CD14-positive monocyte (primary cell): ENCODE results near the gene TUBB3. TPM values are rescaled to one million over a fixed set of nuclear protein-coding genes. Genes with fewer than 3 reads are reported as not detected.

Source experiments
- DNase-seq, 3 donors: peaks; one replicate each; pipeline ENCODE4 v3.0.0-alpha.2; 2011 to 2022
- H2AFZ ChIP-seq: 2 replicates; pipeline ENCODE4 v1.6.0; 2012; ENCODE audit warnings: mild to moderate bottlenecking, low read depth, low read length, inconsistent platforms; ENCODE audit not compliant: insufficient read depth, poor library complexity, severe bottlenecking
- H3K27ac ChIP-seq, 2 donors: 1 replicate in 1 of 2; 2 replicates in 1 of 2; pipeline ENCODE4 v1.5.1; 2012 to 2013; ENCODE audit warnings: low read length in 2 of 2, control low read depth in 1 of 2, inconsistent platforms in 1 of 2, low read depth in 1 of 2, mild to moderate bottlenecking in 1 of 2
- H3K27me3 ChIP-seq, 2 donors: one replicate each; pipeline versions ENCODE4 v1.6.0 to v1.6.1; 2011 to 2013; ENCODE audit warnings: low read length in 2 of 2; ENCODE audit not compliant: control insufficient read depth in 2 of 2, insufficient read depth in 2 of 2
- H3K36me3 ChIP-seq, 2 donors: replicated peaks in 1 of 2; 1 replicate in 1 of 2; 2 replicates in 1 of 2; pipeline versions ENCODE4 v1.5.1 to v1.6.1; 2012 to 2013; ENCODE audit warnings: low read length in 2 of 2, control low read depth in 1 of 2, inconsistent platforms in 1 of 2, mild to moderate bottlenecking in 1 of 2; ENCODE audit not compliant: insufficient read depth in 2 of 2, control insufficient read depth in 1 of 2
- H3K4me1 ChIP-seq, 2 donors: 1 replicate in 1 of 2; 2 replicates in 1 of 2; pipeline versions ENCODE4 v1.5.1 to v1.6.1; 2012 to 2013; ENCODE audit warnings: low read length in 2 of 2, control low read depth in 1 of 2, inconsistent platforms in 1 of 2, mild to moderate bottlenecking in 1 of 2, moderate library complexity in 1 of 2; ENCODE audit not compliant: insufficient read depth in 2 of 2, control insufficient read depth in 1 of 2
- H3K4me2 ChIP-seq: replicated peaks from 2 replicates; pipeline ENCODE3; 2012; ENCODE audit warnings: low read length, moderate library complexity, mild to moderate bottlenecking; ENCODE audit not compliant: poor library complexity, severe bottlenecking; ENCODE audit errors: extremely low read depth
- H3K4me3 ChIP-seq, 3 experiments: fragments of 200-600 bp in 1 of 3; sonication (generic) in 1 of 3; replicated peaks in 1 of 3; 1 replicate in 2 of 3; 2 replicates in 1 of 3; pipeline ENCODE4 v1.5.1; 2011 to 2013; ENCODE audit warnings: low read length in 3 of 3, mild to moderate bottlenecking in 3 of 3, control low read depth in 2 of 3, low read depth in 2 of 3, inconsistent platforms in 1 of 3, moderate library complexity in 1 of 3
- H3K79me2 ChIP-seq: 2 replicates; pipeline ENCODE4 v1.6.0; 2012; ENCODE audit warnings: mild to moderate bottlenecking, control low read depth, inconsistent platforms, low read length, moderate library complexity; ENCODE audit not compliant: insufficient read depth
- H3K9ac ChIP-seq: 2 replicates; pipeline ENCODE4 v1.6.0; 2017; ENCODE audit warnings: low read length, mild to moderate bottlenecking; ENCODE audit not compliant: insufficient read depth, poor library complexity, severe bottlenecking
- H3K9me3 ChIP-seq, 2 donors: replicated peaks in 1 of 2; 1 replicate in 1 of 2; 2 replicates in 1 of 2; pipeline versions ENCODE4 v1.5.1 to v1.6.1; 2012 to 2013; ENCODE audit warnings: low read length in 2 of 2, control low read depth in 1 of 2; ENCODE audit not compliant: control insufficient read depth in 1 of 2, insufficient read depth in 1 of 2
- H4K20me1 ChIP-seq: 2 replicates; pipeline ENCODE4 v1.6.0; 2012; ENCODE audit warnings: mild to moderate bottlenecking, low read length, control low read depth, moderate library complexity; ENCODE audit not compliant: insufficient read depth
- H3K27ac Mint-ChIP-seq, 7 donors: one replicate each; pipeline ENCODE4 v1.8.0; 2020; ENCODE audit warnings: mild to moderate bottlenecking in 7 of 7, mixed read lengths in 7 of 7, moderate library complexity in 6 of 7, inconsistent platforms in 2 of 7
- H3K27me3 Mint-ChIP-seq, 3 donors: one replicate each; pipeline ENCODE4 v1.8.0; 2021 to 2022; ENCODE audit warnings: low read depth in 3 of 3, mild to moderate bottlenecking in 3 of 3, mixed read lengths in 3 of 3, moderate library complexity in 3 of 3, inconsistent platforms in 1 of 3
- H3K36me3 Mint-ChIP-seq, 2 donors: one replicate each; pipeline ENCODE4 v1.8.0; 2020; ENCODE audit warnings: mixed read lengths in 2 of 2, inconsistent platforms in 1 of 2, mild to moderate bottlenecking in 1 of 2
- H3K4me1 Mint-ChIP-seq: one replicate; pipeline ENCODE4 v1.8.0; 2020; ENCODE audit warnings: mild to moderate bottlenecking, mixed read lengths
- H3K4me3 Mint-ChIP-seq, 2 donors: one replicate each; pipeline ENCODE4 v1.8.0; 2020; ENCODE audit warnings: mild to moderate bottlenecking in 2 of 2, mixed read lengths in 2 of 2, moderate library complexity in 1 of 2
- H3K9me3 Mint-ChIP-seq, 7 donors: one replicate each; pipeline ENCODE4 v1.8.0; 2020 to 2022; ENCODE audit warnings: mixed read lengths in 7 of 7, mild to moderate bottlenecking in 6 of 7, moderate library complexity in 6 of 7, inconsistent platforms in 2 of 7
- CTCF ChIP-seq: fragments of 200-600 bp; IDR thresholded peaks from one replicate; pipeline ENCODE4 v1.8.0; 2022; ENCODE audit warnings: antibody characterized with exemption, mild to moderate bottlenecking
- WGBS: methylation state at CpG from one replicate; pipeline ENCODE4 v1.1.5; 2013; ENCODE audit warnings: missing lambda C conversion rate; ENCODE audit not compliant: insufficient coverage; 5-methylcytosine and 5-hydroxymethylcytosine counted together
- intact Hi-C, 2 donors: fragments of 100-400 bp; cut with micrococcal nuclease; formaldehyde crosslinking; loops; one replicate each; pipeline versions ENCODE4 v1.15.0 to v1.15.1; 2023
- polyA plus RNA-seq, 3 donors: library from polyadenylated mRNA; depleted of rRNA in 1 of 3; unstranded in 2 of 3; stranded (reverse) in 1 of 3; fragments of 300-500 nt in 2 of 3; fragments of >200 nt in 1 of 3; fragmentation: Illumina TruSeq in 2 of 3; gene quantifications; 1 replicate in 2 of 3; 2 replicates in 1 of 3; pipeline ENCODE4 v1.2.3, GENCODE V29; 2012 to 2021

The TUBB3 gene
- polyA plus RNA-seq, 3 donors, result 2.9 TPM; not detected in 2

- Histone ChIP-seq H3K9me3 (no peaks in the 10 kb centered on the region), H3K27ac (no peak overlapping the region), H3K4me3 (no peak overlapping the region), H3K79me2 (no peaks in the 10 kb centered on the region), H3K9ac (no peak overlapping the region), H3K27me3 (peaks cover 0 to 26% of the 10 kb centered on the region in 2 donors), H2AFZ (no peak overlapping the region), H3K4me1 (peaks cover 16 to 19% of the 10 kb centered on the region in 2 donors), H3K4me2 (no peak overlapping the region), H3K36me3 (peaks cover 10 to 15% of the 10 kb centered on the region in 2 donors), H4K20me1 (peaks cover 28% of the 10 kb centered on the region)
- no peak for TF ChIP-seq CTCF
- intact Hi-C loops, result no loop called here
- H3K36me3 Mint-ChIP-seq, result peaks cover 8 to 20% of the 10 kb centered on the region in 2 donors
- no peak for DNase-seq
- 95% methylated on average over 38 of the region's 40 CpGs for WGBS
- H3K27me3 Mint-ChIP-seq, result peaks cover 26 to 48% (median 27%) of the 10 kb centered on the region in 3 donors
- H3K9me3 Mint-ChIP-seq, result peaks cover 0 to 11% (median 0%) of the 10 kb centered on the region in 7 donors
- H3K27ac Mint-ChIP-seq, result peak overlapping the region in 1 of 7 donors; percentile 49
- H3K4me3 Mint-ChIP-seq, result no peak overlapping the region
- H3K4me1 Mint-ChIP-seq, result peaks cover 16% of the 10 kb centered on the region
Measured at GRCh38 chr16:89915303-89916232, 7.6 kb upstream of the TUBB3 start.

DNA sequence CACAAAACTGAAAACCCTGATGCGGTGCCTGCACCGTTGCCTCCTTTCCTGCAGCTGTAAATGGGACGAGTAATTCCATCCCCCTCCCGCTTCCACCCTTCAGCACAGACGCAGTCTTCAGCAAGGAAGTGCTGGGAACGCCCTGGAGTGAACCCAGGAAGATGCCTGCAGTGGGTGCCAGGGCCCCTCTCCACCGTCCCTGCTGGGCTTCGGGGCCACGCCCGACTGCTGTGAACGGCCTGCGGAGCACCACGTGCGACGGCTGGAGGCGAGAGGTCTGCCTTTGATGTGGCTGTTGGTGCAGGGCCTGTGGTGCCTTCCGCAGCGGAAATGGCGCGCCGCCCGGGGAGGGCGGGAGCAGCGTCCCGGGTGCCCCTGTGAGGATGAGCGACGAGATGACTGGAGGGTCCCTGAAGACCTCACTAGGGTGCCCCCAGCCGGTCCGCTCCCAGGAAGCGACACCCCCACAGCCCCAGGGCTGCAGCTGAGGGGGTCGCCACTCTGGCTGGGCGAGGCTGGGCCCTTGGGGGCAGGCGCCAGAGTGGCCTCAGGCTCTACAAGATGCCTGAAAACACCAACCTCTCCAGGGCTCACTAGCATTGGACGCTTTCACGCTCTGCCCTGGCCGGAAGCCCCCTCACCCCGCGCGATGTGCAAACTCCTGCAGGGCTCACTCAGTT is 5.2 kb upstream of the TUBB3 start:
- Mint-ChIP-seq H3K27ac (no peak overlapping the region), H3K27me3 (peaks cover 48 to 71% (median 50%) of the 10 kb centered on the region in 3 donors), H3K4me1 (peaks cover 28% of the 10 kb centered on the region), H3K36me3 (no peaks in the 10 kb centered on the region), H3K9me3 (peaks cover 0 to 13% (median 2%) of the 10 kb centered on the region in 7 donors), H3K4me3 (peak overlapping the region; percentile 70 to 88)
- intact Hi-C loops, result no loop called here
- H3K36me3 ChIP-seq, result no peaks in the 10 kb centered on the region
- peaks cover 7% of the 10 kb centered on the region for H4K20me1 ChIP-seq
- peak overlapping the region; percentile 80 for H3K4me2 ChIP-seq
- peak overlapping the region; percentile 2 to 68 (median 21) for H3K4me3 ChIP-seq
- peak overlapping the region; percentile 83 for H2AFZ ChIP-seq
- TF ChIP-seq CTCF, result no peak
- H3K4me1 ChIP-seq, result peaks cover 29 to 34% of the 10 kb centered on the region in 2 donors
- H3K9ac ChIP-seq, result peak overlapping the region; percentile 21
- H3K9me3 ChIP-seq, result peaks cover 0 to 11% of the 10 kb centered on the region in 2 donors
- 0% methylated on average over 37 of the region's 39 CpGs for WGBS
- no peaks in the 10 kb centered on the region for H3K79me2 ChIP-seq
- H3K27me3 ChIP-seq, result peaks cover 9 to 50% of the 10 kb centered on the region in 2 donors
- H3K27ac ChIP-seq, result no peak overlapping the region
- DNase-seq, result peak; percentile 21 to 60 (median 59)
